Activated T-cell treated with anti-CD3 and anti-CD28 coated beads, Interleukin-2, amount 50 U/mL, for 72 hours (primary cell): ENCODE measurements around the gene ATP6V0E2. TPM values are rescaled to one million over a fixed set of nuclear protein-coding genes. Genes with fewer than 3 reads are reported as not detected.

Experiments used
- ATAC-seq, 2 donors: fragments of 150-1000 bp; cut with Tn5 transposase; replicated peaks in 1 of 2; 2 replicates each; pipeline ENCODE4 v1.10.0; 2021; ENCODE audit warnings: moderate library complexity in 2 of 2, mild to moderate bottlenecking in 1 of 2
- DNase-seq, 2 donors: peaks; one replicate each; pipeline ENCODE4 v3.0.0; 2021 to 2022; ENCODE audit warnings: mixed read lengths in 1 of 2
- H3K27ac Mint-ChIP-seq: one replicate; pipeline ENCODE4 v1.8.0; 2022; ENCODE audit warnings: mild to moderate bottlenecking, moderate library complexity, mixed read lengths
- H3K27me3 Mint-ChIP-seq: one replicate; pipeline ENCODE4 v1.8.0; 2022; ENCODE audit warnings: low read depth, mixed read lengths
- H3K36me3 Mint-ChIP-seq, 2 donors: one replicate each; pipeline ENCODE4 v1.8.0; 2022; ENCODE audit warnings: mixed read lengths in 2 of 2, mild to moderate bottlenecking in 1 of 2; ENCODE audit not compliant: insufficient read depth in 2 of 2
- H3K4me1 Mint-ChIP-seq: one replicate; pipeline ENCODE4 v1.8.0; 2022; ENCODE audit warnings: low read depth, mixed read lengths
- H3K4me3 Mint-ChIP-seq, 2 donors: one replicate each; pipeline ENCODE4 v1.8.0; 2022; ENCODE audit warnings: mild to moderate bottlenecking in 2 of 2, mixed read lengths in 2 of 2, moderate library complexity in 2 of 2
- H3K9me3 Mint-ChIP-seq, 2 donors: one replicate each; pipeline ENCODE4 v1.8.0; 2022; ENCODE audit warnings: mixed read lengths in 2 of 2
- total RNA-seq, 2 donors: library from RNA; stranded (reverse); gene quantifications; one replicate each; pipeline ENCODE4 v1.2.3, GENCODE V29; 2022

Gene ATP6V0E2
- total RNA-seq, 2 donors from 2014 or later = 43.4 to 44.5 TPM

DNA sequence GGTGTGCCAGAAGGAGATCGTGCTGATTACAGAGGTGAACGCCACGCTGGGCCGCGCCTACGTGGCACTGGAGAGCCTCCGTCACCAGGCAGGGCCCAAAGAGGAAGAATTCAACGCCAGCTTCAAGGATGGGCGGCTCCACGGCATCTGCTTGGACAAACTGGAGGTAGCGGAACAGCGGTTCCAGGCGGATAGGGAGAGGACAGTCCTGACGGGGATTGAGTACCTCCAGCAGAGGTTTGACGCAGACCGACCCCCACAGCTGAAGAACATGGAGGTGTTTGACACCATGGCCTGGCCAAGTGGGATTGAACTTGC lies 12.1 kb upstream of the ATP6V0E2 start:
- DNase-seq (no peak), ATAC-seq (no peak)
- Mint-ChIP-seq H3K4me3 (no peak overlapping the region), H3K4me1 (peaks cover 37% of the 10 kb centered on the region), H3K36me3 (peaks cover 0 to 2% of the 10 kb centered on the region in 2 donors), H3K27me3 (no peaks in the 10 kb centered on the region), H3K27ac (no peak overlapping the region), H3K9me3 (no peaks in the 10 kb centered on the region)

DNA sequence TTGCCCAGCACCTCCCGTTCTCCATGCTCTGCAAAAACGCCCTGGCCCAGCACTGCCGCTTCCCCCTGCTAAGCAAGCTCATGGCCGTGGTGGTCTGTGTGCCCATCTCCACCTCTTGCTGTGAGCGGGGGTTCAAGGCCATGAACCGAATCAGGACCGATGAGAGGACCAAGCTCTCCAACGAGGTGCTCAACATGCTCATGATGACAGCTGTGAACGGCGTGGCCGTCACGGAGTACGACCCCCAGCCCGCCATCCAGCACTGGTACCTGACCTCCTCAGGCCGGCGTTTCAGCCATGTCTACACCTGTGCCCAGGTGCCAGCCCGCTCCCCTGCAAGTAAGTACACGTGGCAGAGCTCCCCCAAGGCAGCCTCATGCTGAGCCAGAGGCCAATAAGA lies 11.6 kb upstream of the ATP6V0E2 start:
- Mint-ChIP-seq H3K9me3 (no peaks in the 10 kb centered on the region), H3K27ac (no peak overlapping the region), H3K4me1 (peaks cover 37% of the 10 kb centered on the region), H3K4me3 (no peak overlapping the region), H3K27me3 (no peaks in the 10 kb centered on the region), H3K36me3 (peaks cover 0 to 2% of the 10 kb centered on the region in 2 donors)
- no peak for DNase-seq
- no peak for ATAC-seq

DNA sequence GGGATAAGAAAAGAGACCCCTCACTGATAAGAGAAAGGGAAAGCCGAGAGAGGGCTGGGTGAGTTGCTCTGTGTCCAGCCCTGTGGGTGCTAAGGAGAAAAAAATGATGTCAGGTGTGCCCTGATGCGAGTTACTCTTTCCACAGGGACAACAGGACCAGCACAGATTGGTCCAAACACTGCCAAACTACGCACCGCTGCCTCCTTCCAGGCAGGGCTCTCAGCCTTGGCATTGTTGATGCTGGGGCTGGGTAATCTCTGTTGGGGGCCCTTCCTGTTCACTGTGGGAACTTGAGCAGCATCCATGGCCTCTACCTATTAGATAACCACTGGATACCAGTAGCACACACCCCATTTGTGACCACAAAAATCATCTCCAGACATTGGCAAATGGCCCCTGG lies 10.3 kb upstream of the ATP6V0E2 start:
- no peaks in the 10 kb centered on the region for H3K27me3 Mint-ChIP-seq
- peaks cover 45% of the 10 kb centered on the region for H3K4me1 Mint-ChIP-seq
- peaks cover 0 to 2% of the 10 kb centered on the region in 2 donors for H3K36me3 Mint-ChIP-seq
- no peak overlapping the region for H3K4me3 Mint-ChIP-seq
- H3K9me3 Mint-ChIP-seq = no peaks in the 10 kb centered on the region
- no peak for DNase-seq
- ATAC-seq = no peak
- no peak overlapping the region for H3K27ac Mint-ChIP-seq

DNA sequence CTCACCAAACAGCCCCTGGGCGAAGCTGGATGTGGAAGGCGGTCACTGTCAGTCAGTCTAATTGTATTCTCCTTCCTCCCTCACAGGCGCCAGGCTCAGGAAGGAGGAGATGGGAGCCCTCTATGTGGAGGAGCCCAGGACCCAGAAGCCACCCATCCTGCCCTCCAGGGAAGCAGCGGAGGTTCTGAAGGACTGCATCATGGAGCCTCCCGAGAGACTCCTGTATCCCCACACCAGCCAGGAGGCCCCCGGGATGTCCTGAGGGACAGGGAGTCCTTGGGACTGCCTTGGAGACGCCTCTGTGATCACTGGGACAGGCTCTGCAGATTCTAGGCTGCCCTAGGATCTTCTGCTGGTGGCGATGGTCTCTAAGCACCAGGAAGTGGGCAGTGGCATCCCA lies 9.7 kb upstream of the ATP6V0E2 start:
- peaks cover 0 to 2% of the 10 kb centered on the region in 2 donors for H3K36me3 Mint-ChIP-seq
- H3K27ac Mint-ChIP-seq = peak overlapping the region; percentile 36
- H3K27me3 Mint-ChIP-seq = no peaks in the 10 kb centered on the region
- no peak for DNase-seq
- H3K9me3 Mint-ChIP-seq = no peaks in the 10 kb centered on the region
- peaks cover 50% of the 10 kb centered on the region for H3K4me1 Mint-ChIP-seq
- no peak for ATAC-seq
- no peak overlapping the region for H3K4me3 Mint-ChIP-seq

DNA sequence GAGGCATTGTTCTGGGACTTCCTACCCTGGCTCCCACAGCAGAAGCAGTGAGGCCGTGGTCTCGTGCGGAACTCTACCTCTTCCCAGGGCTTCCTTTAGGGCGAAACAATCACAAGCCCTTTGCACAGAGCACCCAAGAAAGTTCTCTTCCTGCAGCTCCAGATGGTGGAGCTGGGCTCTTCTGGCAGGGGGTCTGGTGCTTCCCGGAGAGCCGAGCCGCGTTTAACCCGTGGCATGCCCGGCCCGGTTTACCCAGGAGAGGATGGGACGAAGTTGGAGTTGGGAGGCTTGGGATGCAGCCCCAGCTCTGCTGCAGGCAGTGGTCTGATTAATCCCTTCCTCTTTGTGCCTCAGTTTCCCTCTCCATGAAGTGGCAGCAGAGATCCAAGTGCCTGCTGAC lies 9.0 kb upstream of the ATP6V0E2 start:
- Mint-ChIP-seq H3K27ac (no peak overlapping the region), H3K36me3 (no peaks in the 10 kb centered on the region), H3K27me3 (no peaks in the 10 kb centered on the region), H3K4me3 (no peak overlapping the region), H3K4me1 (peaks cover 58% of the 10 kb centered on the region), H3K9me3 (no peaks in the 10 kb centered on the region)
- no peak for DNase-seq
- ATAC-seq = no peak

DNA sequence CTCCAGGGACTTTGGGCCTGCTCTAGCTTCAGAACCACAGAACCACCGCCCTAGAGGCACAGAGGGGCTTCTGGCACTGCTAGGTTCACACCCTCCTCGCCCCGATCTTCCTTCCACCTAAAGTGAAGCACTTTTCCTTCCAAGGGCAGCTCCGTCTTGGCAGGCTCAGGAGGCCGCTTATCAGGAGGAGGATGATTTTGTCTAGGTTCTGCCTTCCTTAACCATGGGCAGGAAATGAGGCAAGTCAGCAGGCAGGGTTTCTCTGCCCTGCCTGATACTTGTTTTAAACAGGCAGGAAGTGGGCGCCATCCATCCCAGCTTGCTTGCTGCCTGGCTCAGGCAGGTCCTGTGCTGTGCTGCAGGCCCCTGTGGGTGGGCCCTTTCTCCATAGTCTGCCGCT lies 8.3 kb upstream of the ATP6V0E2 start:
- Mint-ChIP-seq H3K27ac (peak overlapping the region; percentile 89), H3K4me1 (peaks cover 64% of the 10 kb centered on the region), H3K4me3 (peak overlapping the region; percentile 36 to 66), H3K9me3 (no peaks in the 10 kb centered on the region), H3K27me3 (no peaks in the 10 kb centered on the region), H3K36me3 (no peaks in the 10 kb centered on the region)
- peak; percentile 76 to 83 for ATAC-seq
- peak; percentile 63 to 72 for DNase-seq

DNA sequence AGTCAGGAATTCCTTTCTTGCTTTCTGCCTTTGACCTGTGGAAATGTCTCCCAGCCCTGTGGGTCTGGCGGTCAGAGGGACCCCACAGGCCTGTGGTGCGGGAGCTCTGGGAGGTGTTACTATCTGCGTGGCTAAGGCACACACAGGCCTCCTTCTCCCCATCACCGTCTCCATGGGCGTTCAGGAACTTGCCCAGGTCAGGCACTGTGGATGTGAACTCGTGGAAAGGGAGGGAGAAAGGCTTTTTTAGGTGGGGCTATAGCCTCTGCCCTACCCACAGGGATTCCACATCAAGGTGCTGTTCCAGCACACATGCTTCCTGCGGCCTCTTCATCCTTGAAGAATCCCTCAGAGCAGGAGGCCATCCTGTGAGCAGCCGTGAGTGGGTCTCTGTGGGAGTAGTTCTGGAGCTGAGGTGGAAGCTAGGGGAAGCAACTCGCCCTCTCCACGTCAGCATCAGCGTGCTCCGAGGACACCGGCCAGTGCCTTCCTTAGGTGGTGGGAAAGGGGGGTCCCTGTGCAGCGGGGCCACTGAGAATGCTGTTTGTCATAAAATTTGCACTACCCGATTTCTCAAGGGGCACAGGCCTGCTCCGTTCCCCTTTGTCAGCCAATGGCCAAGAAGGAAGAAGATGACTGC lies 7.5 kb upstream of the ATP6V0E2 start:
- H3K27ac Mint-ChIP-seq = peak overlapping the region; percentile 89
- no peaks in the 10 kb centered on the region for H3K9me3 Mint-ChIP-seq
- H3K36me3 Mint-ChIP-seq = no peaks in the 10 kb centered on the region
- peak overlapping the region; percentile 66 to 68 for H3K4me3 Mint-ChIP-seq
- DNase-seq (no peak), ATAC-seq (no peak)
- peaks cover 73% of the 10 kb centered on the region for H3K4me1 Mint-ChIP-seq
- H3K27me3 Mint-ChIP-seq = no peaks in the 10 kb centered on the region

DNA sequence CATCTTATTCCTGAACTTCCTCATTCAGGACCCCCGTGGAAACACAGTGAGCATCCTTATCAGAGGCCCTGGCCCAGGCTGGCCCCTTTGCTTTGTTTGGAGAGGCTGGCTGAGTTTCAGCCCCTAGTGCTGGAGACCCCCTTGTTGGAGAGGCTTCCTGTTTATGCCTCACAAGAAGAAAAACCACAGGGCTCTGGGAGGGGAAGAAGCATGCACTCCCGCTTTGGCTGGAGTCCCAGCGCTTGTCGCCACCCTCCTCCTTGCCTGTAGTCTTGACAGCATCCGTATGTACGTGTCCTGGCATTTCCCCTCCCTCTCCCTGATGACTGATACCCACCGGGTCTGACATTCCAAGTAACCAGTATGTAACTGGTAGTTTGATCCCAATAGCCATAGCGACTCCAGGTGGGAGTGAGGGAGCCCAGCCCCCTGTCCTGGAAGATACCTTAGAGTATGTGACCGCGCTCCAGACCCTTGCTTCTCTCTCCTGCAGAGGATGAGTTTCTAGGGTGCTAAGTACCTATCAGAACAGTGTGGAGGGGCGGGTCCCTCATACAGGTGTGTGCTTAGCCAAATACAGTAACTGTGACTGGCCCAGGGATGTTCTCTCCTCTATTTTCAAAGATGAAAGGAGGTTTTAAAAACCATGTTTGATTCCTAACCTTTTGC lies 6.9 kb upstream of the ATP6V0E2 start:
- Mint-ChIP-seq H3K4me3 (peak overlapping the region; percentile 25 to 34), H3K4me1 (peaks cover 79% of the 10 kb centered on the region)
- no peak for DNase-seq

DNA sequence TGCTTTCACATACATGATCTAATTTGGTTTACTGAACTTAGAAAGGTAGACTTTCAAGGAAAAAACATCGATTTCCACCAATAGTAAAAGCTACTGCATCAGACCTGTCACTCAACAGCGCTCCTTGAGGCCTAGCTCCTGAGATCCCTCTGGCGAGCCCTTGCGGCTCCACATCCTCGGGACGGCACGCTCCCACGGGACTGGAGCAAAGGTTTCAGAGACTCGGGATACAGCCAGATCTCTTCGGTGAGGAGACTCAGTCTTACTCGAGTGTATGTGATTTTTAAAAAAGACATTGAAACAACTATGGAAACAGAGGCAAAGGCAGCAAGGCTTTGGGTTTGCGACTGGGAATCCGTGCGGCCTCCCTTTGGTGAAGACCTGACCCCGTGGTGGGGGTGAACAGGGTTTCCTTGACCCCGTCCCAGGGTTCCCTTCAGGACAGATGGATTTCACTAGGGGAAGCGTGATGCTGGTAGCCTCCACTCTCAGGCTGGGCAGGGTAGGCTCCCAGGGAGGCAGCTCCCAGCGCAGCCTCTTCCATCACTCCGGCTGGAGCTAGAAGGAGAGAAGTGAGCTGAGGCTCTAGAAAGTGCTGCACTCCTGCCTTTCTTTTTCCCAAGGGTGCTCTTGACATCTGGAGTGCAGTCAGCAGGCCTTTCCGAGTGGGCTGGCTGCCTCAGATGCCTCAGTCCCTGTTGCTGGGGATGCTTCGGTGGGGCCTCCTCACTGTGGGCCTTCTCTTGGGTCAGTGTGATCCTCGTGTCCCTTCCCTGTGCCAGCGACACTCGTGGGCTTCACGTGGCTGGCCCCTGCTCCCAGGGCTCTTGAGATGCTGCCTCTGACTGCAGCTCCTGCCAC lies 5.8 kb upstream of the ATP6V0E2 start:
- no peaks in the 10 kb centered on the region for H3K9me3 Mint-ChIP-seq
- H3K36me3 Mint-ChIP-seq = no peaks in the 10 kb centered on the region
- no peaks in the 10 kb centered on the region for H3K27me3 Mint-ChIP-seq
- peaks cover 85% of the 10 kb centered on the region for H3K4me1 Mint-ChIP-seq
- peak overlapping the region; percentile 15 to 34 for H3K4me3 Mint-ChIP-seq
- no peak for ATAC-seq
- peak overlapping the region; percentile 78 for H3K27ac Mint-ChIP-seq
- DNase-seq = no peak

More for the DNA sequence above, 6.9 kb upstream of the ATP6V0E2 start:
- Mint-ChIP-seq H3K27me3 (no peaks in the 10 kb centered on the region), H3K36me3 (no peaks in the 10 kb centered on the region), H3K27ac (peak overlapping the region; percentile 76), H3K9me3 (no peaks in the 10 kb centered on the region)
- ATAC-seq = no peak

DNA sequence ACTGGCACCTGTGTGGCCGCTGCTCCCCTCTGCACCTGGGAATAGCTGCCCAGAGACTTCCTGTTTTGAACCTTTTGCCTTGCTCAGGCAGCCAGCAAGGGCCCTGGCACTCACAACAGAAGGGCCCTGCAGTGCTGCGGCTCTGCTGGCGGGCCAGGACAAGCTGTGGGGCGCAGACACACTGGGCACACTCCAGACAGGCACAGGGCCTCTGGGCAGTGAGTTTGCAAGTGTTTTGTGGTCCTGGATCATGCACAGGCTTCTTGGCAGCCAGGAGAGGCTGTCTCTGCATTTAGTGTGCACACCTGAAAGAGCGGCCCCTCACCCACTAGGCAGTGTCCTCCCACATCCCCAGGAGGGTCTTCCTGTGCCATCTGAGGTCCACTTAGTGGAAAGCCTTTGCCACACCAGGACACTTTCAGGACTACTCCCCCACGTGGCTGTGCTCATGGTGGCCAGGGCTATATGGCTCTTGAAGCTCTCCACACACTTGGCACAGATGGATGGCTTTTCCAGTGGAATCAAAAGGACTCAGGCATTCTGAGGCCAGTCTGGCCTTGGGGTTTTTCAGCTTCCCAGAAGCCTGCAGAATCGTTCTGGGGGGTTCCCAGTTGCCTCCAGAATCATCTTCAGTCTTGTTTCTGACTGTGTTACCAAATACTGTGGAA lies 5.0 kb upstream of the ATP6V0E2 start:
- H3K27me3 Mint-ChIP-seq = no peaks in the 10 kb centered on the region
- no peaks in the 10 kb centered on the region for H3K36me3 Mint-ChIP-seq
- no peak for DNase-seq
- ATAC-seq = no peak
- H3K4me3 Mint-ChIP-seq = peak overlapping the region; percentile 15 to 34
- H3K9me3 Mint-ChIP-seq = no peaks in the 10 kb centered on the region
- peaks cover 85% of the 10 kb centered on the region for H3K4me1 Mint-ChIP-seq
- peak overlapping the region; percentile 78 for H3K27ac Mint-ChIP-seq

DNA sequence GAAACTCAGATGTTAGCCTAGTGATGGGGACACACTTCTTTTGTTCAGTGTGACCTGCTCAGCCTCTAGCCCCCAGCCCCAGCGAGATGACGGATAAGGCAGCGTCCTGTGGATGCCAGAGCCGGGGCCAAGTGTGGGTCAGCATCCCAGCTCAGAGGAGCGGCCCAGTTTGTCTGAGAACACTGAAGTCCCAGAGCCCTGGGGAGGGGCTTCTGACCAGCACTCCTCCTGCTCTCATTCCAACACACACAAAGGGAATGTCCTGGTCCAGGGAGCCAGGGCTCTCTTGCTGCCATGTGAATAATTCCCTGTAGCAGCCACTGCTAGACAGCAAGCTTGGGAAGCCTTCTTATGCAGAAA lies 4.5 kb upstream of the ATP6V0E2 start:
- ATAC-seq (no peak), DNase-seq (no peak)
- Mint-ChIP-seq H3K27me3 (no peaks in the 10 kb centered on the region), H3K4me3 (peak overlapping the region; percentile 55 to 65), H3K36me3 (no peaks in the 10 kb centered on the region), H3K4me1 (peaks cover 84% of the 10 kb centered on the region), H3K9me3 (no peaks in the 10 kb centered on the region), H3K27ac (peak overlapping the region; percentile 86)

DNA sequence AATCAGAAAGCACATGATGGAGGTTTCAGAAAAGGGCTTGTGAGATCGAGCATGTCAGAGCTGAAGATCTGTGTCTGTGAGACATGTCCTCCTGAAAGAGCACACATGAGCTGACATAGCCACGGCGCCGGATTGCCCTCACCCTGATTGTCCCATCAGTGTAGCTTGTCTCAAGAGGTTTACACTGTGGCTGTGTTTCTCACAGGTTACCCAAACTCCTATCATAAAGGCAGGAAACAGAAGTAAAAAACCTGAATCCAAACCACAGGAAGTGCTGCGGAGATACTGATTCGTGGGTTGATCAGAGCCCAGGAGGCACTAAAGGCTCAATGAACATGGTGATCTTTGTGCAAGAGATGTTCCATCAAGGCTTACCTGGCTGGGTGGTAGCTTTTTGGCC lies 3.9 kb upstream of the ATP6V0E2 start:
- no peaks in the 10 kb centered on the region for H3K9me3 Mint-ChIP-seq
- peaks cover 85% of the 10 kb centered on the region for H3K4me1 Mint-ChIP-seq
- DNase-seq (peak; percentile 36), ATAC-seq (peak; percentile 9)
- H3K27me3 Mint-ChIP-seq = no peaks in the 10 kb centered on the region
- H3K36me3 Mint-ChIP-seq = no peaks in the 10 kb centered on the region
- peak overlapping the region; percentile 86 for H3K27ac Mint-ChIP-seq
- peak overlapping the region; percentile 55 to 65 for H3K4me3 Mint-ChIP-seq

DNA sequence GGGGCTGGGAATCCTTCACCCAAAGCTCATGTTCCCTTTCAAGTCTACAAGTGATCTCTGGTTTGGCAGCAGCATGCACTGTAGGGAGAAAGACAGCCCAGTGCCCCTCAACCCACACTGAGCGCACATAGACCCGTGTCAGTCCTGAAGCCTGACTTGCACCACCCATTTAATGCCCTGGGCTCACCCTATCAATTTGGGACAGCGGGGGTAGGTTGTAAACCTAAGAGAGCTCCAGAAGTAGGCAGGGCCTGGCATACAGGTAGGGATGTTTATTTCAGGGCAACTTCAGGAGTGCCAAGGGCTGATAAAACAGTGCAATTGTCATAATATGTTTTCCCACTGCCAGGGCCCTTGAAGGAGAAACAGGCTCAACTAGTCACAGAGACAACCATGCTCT lies 3.5 kb upstream of the ATP6V0E2 start:
- H3K36me3 Mint-ChIP-seq = no peaks in the 10 kb centered on the region
- peaks cover 85% of the 10 kb centered on the region for H3K4me1 Mint-ChIP-seq
- H3K27me3 Mint-ChIP-seq = no peaks in the 10 kb centered on the region
- peak overlapping the region; percentile 55 to 77 for H3K4me3 Mint-ChIP-seq
- no peaks in the 10 kb centered on the region for H3K9me3 Mint-ChIP-seq
- no peak for DNase-seq
- peak overlapping the region; percentile 86 for H3K27ac Mint-ChIP-seq
- no peak for ATAC-seq
